ENCODE data around the gene TRMT10B. TPM values are rescaled to one million over a fixed set of nuclear protein-coding genes. Genes with fewer than 3 reads are reported as not detected.

Gene TRMT10B
- total RNA-seq, 6 donors from 2014 or later, result 3.8 to 18.9 (median 8.3) TPM

GRCh38 chr9:37769995-37770394, 16.4 kb downstream of the TRMT10B start:
- Histone ChIP-seq H3K9me3 (no peaks in the 10 kb centered on the region), H3K27me3 (no peaks in the 10 kb centered on the region), H3K36me3 (peaks cover 0 to 59% (median 11%) of the 10 kb centered on the region in 4 donors), H3K4me1 (no peaks in the 10 kb centered on the region), H3K27ac (no peak overlapping the region), H3K4me3 (no peak overlapping the region)
- ATAC-seq (ENCODE audit: low FRiP score in 2 of 2) (no peak), DNase-seq (no peak)
- 92 to 97% methylated on average over 3 of the region's 3 CpGs for WGBS, 2 donors
- no peak for TF ChIP-seq POLR2AphosphoS5 (IDR thresholded peaks at IDR 0.05)
- no peak for TF ChIP-seq POLR2A (IDR thresholded peaks at IDR 0.05)
- TF ChIP-seq EP300 (IDR thresholded peaks at IDR 0.05), result no peak
- TF ChIP-seq CTCF (IDR thresholded peaks at IDR 0.05), result no peak

GRCh38 chr9:37775216-37775919, 21.8 kb downstream of the TRMT10B start:
- ATAC-seq (ENCODE audit: low FRiP score in 2 of 2), result no peak
- 91 to 100% methylated on average over 1 of the region's 1 CpG for WGBS, 2 donors

GRCh38 chr9:37776328-37776727, 22.7 kb downstream of the TRMT10B start:
- Histone ChIP-seq H3K36me3 (peaks cover 20 to 95% (median 51%) of the 10 kb centered on the region in 4 donors), H3K4me1 (no peaks in the 10 kb centered on the region), H3K27me3 (no peaks in the 10 kb centered on the region), H3K27ac (no peak overlapping the region), H3K4me3 (no peak overlapping the region), H3K9me3 (no peaks in the 10 kb centered on the region)
- no peak for ATAC-seq (ENCODE audit: low FRiP score in 2 of 2)
- TF ChIP-seq POLR2A (IDR thresholded peaks at IDR 0.05) (no peak), CTCF (IDR thresholded peaks at IDR 0.05) (no peak), EP300 (IDR thresholded peaks at IDR 0.05) (no peak), POLR2AphosphoS5 (IDR thresholded peaks at IDR 0.05) (no peak)
- 88 to 89% methylated on average over 5 of the region's 5 CpGs for WGBS, 2 donors
- no peak for DNase-seq

More at GRCh38 chr9:37775216-37775919, 21.8 kb downstream of the TRMT10B start:
- no peak for DNase-seq
- no peak overlapping the region for H3K4me3 ChIP-seq
- peaks cover 14 to 95% (median 45%) of the 10 kb centered on the region in 4 donors for H3K36me3 ChIP-seq
- no peak overlapping the region for H3K27ac ChIP-seq
- no peaks in the 10 kb centered on the region for H3K4me1 ChIP-seq
- H3K27me3 ChIP-seq, result no peaks in the 10 kb centered on the region
- H3K9me3 ChIP-seq, result no peaks in the 10 kb centered on the region
- TF ChIP-seq EP300 (IDR thresholded peaks at IDR 0.05) (no peak), POLR2A (IDR thresholded peaks at IDR 0.05) (no peak), CTCF (IDR thresholded peaks at IDR 0.05) (no peak), POLR2AphosphoS5 (IDR thresholded peaks at IDR 0.05) (no peak)

GRCh38 chr9:37778534-37778933, 24.9 kb downstream of the TRMT10B start:
- no peak for TF ChIP-seq POLR2AphosphoS5 (IDR thresholded peaks at IDR 0.05)
- no peak for TF ChIP-seq POLR2A (IDR thresholded peaks at IDR 0.05)
- no peak for TF ChIP-seq EP300 (IDR thresholded peaks at IDR 0.05)
- TF ChIP-seq CTCF (IDR thresholded peaks at IDR 0.05), result no peak
- Histone ChIP-seq H3K4me1 (peaks cover 0 to 17% (median 3%) of the 10 kb centered on the region in 4 donors), H3K27ac (no peak overlapping the region), H3K9me3 (no peaks in the 10 kb centered on the region), H3K36me3 (peaks cover 26 to 96% (median 58%) of the 10 kb centered on the region in 4 donors), H3K27me3 (no peaks in the 10 kb centered on the region), H3K4me3 (no peak overlapping the region)
- WGBS, 2 donors, result 66% methylated on average over 2 of the region's 2 CpGs
- ATAC-seq (ENCODE audit: low FRiP score in 2 of 2) (no peak), DNase-seq (no peak)

- 0 to 1% methylated on average over 6 of the region's 6 CpGs for WGBS, 2 donors
- H3K27ac ChIP-seq, result peak overlapping the region; percentile 84 to 90 (median 86)
Observed at GRCh38 chr9:37784291-37784615, 30.6 kb downstream of the TRMT10B start.

More at GRCh38 chr9:37784291-37784615, 30.6 kb downstream of the TRMT10B start:
- peak overlapping the region; percentile 90 to 98 (median 94) for H3K4me3 ChIP-seq
- no peaks in the 10 kb centered on the region for H3K9me3 ChIP-seq
- TF ChIP-seq POLR2AphosphoS5 (IDR thresholded peaks at IDR 0.05) (no peak), CTCF (IDR thresholded peaks at IDR 0.05) (no peak), POLR2A (IDR thresholded peaks at IDR 0.05) (no peak), EP300 (IDR thresholded peaks at IDR 0.05) (no peak)
- H3K27me3 ChIP-seq, result no peaks in the 10 kb centered on the region
- no peak for DNase-seq
- H3K4me1 ChIP-seq, result peaks cover 12 to 35% (median 18%) of the 10 kb centered on the region in 4 donors
- ATAC-seq (ENCODE audit: low FRiP score in 2 of 2), result no peak
- peaks cover 18 to 42% (median 28%) of the 10 kb centered on the region in 4 donors for H3K36me3 ChIP-seq
